BLaER1 treated with 17β-estradiol and CSF1 and Interleukin-3, amounts not matched to agents 10 nM and 100 nM (cell line): ENCODE results near the gene RBFA.

Source experiments
- H3K27ac ChIP-seq, 11 experiments: shearing (Covaris generic); formaldehyde crosslinking; 2 replicates each; pipeline ENCODE4 v1.8.1; 2022
- H3K27me3 ChIP-seq, 11 experiments: shearing (Covaris generic); formaldehyde crosslinking; 2 replicates each; pipeline ENCODE4 v1.8.1; 2022
- H3K36me3 ChIP-seq, 11 experiments: shearing (Covaris generic); formaldehyde crosslinking; 2 replicates each; pipeline ENCODE4 v1.8.1; 2022
- H3K4me1 ChIP-seq, 10 experiments: shearing (Covaris generic); formaldehyde crosslinking; 2 replicates each; pipeline ENCODE4 v1.8.1; 2022
- H3K4me2 ChIP-seq, 11 experiments: shearing (Covaris generic); formaldehyde crosslinking; 2 replicates each; pipeline ENCODE4 v1.8.1; 2022
- H3K4me3 ChIP-seq, 10 experiments: shearing (Covaris generic); formaldehyde crosslinking; 2 replicates each; pipeline ENCODE4 v1.8.1; 2022
- H3K9ac ChIP-seq, 11 experiments: shearing (Covaris generic); formaldehyde crosslinking; 2 replicates each; pipeline ENCODE4 v1.8.1; 2022
- H3K9me3 ChIP-seq, 11 experiments: shearing (Covaris generic); formaldehyde crosslinking; replicated peaks in 1 of 11; 2 replicates each; pipeline ENCODE4 v1.8.1; 2022
- H4K20me1 ChIP-seq, 11 experiments: shearing (Covaris generic); formaldehyde crosslinking; 2 replicates each; pipeline ENCODE4 v1.8.1; 2022
- Cebpa-rat ChIP-seq, 11 experiments: shearing (Covaris generic); IDR thresholded peaks; 2 replicates each; pipeline ENCODE4 v1.8.1; 2022

The RBFA gene

GRCh38 chr18:80075940-80076339 is 41.7 kb downstream of the RBFA start:
- Histone ChIP-seq H3K4me3 (no peak overlapping the region), H3K27ac (no peak overlapping the region), H3K4me1 (no peaks in the 10 kb centered on the region), H4K20me1 (no peaks in the 10 kb centered on the region), H3K27me3 (no peaks in the 10 kb centered on the region), H3K36me3 (no peaks in the 10 kb centered on the region; a peak in 1 of 22 replicates), H3K9ac (no peak overlapping the region), H3K4me2 (no peak overlapping the region), H3K9me3 (no peaks in the 10 kb centered on the region; a peak in 1 of 22 replicates)
- TF ChIP-seq Cebpa-rat (IDR thresholded peaks at IDR 0.05) = no peak

- no peaks in the 10 kb centered on the region for H3K4me1 ChIP-seq
- TF ChIP-seq Cebpa-rat (IDR thresholded peaks at IDR 0.05) = no peak
- H3K9ac ChIP-seq = no peak overlapping the region
- no peak overlapping the region for H3K4me2 ChIP-seq
- H3K36me3 ChIP-seq = no peaks in the 10 kb centered on the region; a peak in 1 of 22 replicates
- H4K20me1 ChIP-seq = no peaks in the 10 kb centered on the region
- no peaks in the 10 kb centered on the region; a peak in 1 of 22 replicates for H3K9me3 ChIP-seq
- no peak overlapping the region for H3K4me3 ChIP-seq
- H3K27me3 ChIP-seq = no peaks in the 10 kb centered on the region
- no peak overlapping the region for H3K27ac ChIP-seq
These were observed 42.1 kb downstream of the RBFA start for GRCh38 chr18:80076379-80076778.

GRCh38 chr18:80077873-80078272 is 43.6 kb downstream of the RBFA start:
- no peaks in the 10 kb centered on the region for H3K27me3 ChIP-seq
- no peak overlapping the region for H3K27ac ChIP-seq
- no peak overlapping the region for H3K4me2 ChIP-seq
- TF ChIP-seq Cebpa-rat (IDR thresholded peaks at IDR 0.05) = no peak
- no peak overlapping the region for H3K4me3 ChIP-seq
- H4K20me1 ChIP-seq = no peaks in the 10 kb centered on the region
- no peaks in the 10 kb centered on the region; a peak in 1 of 22 replicates for H3K9me3 ChIP-seq
- H3K4me1 ChIP-seq = no peaks in the 10 kb centered on the region
- no peaks in the 10 kb centered on the region; a peak in 1 of 22 replicates for H3K36me3 ChIP-seq
- no peak overlapping the region for H3K9ac ChIP-seq
